Mucosa of descending colon (tissue), 3 donors: ENCODE measurements around the gene TUBA3C. TPM values are rescaled to one million over a fixed set of nuclear protein-coding genes. Genes with fewer than 3 reads are reported as not detected.

Experiments
- ATAC-seq: fragments of 200-7000 bp; cut with Tn5 transposase; one replicate; pipeline ENCODE4 v1.9.1; 2020; ENCODE audit warnings: mild to moderate bottlenecking, moderate library complexity
- DNase-seq, 3 donors: peaks; one replicate each; pipeline ENCODE4 v3.0.0-alpha.2; 2020
- H3K36me3 ChIP-seq: fragments of 200-600 bp; one replicate; pipeline ENCODE4 v1.8.0; 2021; ENCODE audit warnings: low read depth, mild to moderate bottlenecking
- H3K4me1 ChIP-seq: fragments of 200-600 bp; one replicate; pipeline ENCODE4 v1.8.0; 2021; ENCODE audit warnings: low read depth, mild to moderate bottlenecking
- H3K4me3 ChIP-seq: fragments of 200-600 bp; one replicate; pipeline ENCODE4 v1.8.0; 2021; ENCODE audit warnings: mild to moderate bottlenecking
- H3K9me3 ChIP-seq: fragments of 200-600 bp; one replicate; pipeline ENCODE4 v1.8.0; 2021; ENCODE audit warnings: mild to moderate bottlenecking
- intact Hi-C, 2 donors: fragments of 100-400 bp; cut with DNase I in 1 of 2; cut with micrococcal nuclease in 1 of 2; formaldehyde crosslinking; loops; one replicate each; pipeline versions ENCODE4 v1.11.0 to v1.11.1; 2022; cut with DNase I, micrococcal nuclease
- total RNA-seq, 3 donors: library from RNA; stranded (reverse); fragmentation: NEBNext Ultra II Directional in 2 of 3; extraction: Animal tissue kit (Norgen Biotek cat#: 25700) in 2 of 3; gene quantifications; one replicate each; pipeline versions ENCODE4 v1.2.1 to v1.2.4, GENCODE V29; 2021 to 2023
- TF ChIP-seq, protein P1 (sequence below): fragments of 200-600 bp; IDR thresholded peaks from one replicate; pipeline ENCODE4 v1.8.0; 2022; ENCODE audit warnings: antibody characterized with exemption, mild to moderate bottlenecking
- donor health status: DM: no; HTN: no; CAD: no; lungs with moderate emphysema.
- donor health status: DM: no; HTN: no; CAD: no.
- donor health status: DM: no; HTN: yes; CAD: no.

The TUBA3C gene
- total RNA-seq, 3 donors from 2014 or later, result not detected

DNA sequence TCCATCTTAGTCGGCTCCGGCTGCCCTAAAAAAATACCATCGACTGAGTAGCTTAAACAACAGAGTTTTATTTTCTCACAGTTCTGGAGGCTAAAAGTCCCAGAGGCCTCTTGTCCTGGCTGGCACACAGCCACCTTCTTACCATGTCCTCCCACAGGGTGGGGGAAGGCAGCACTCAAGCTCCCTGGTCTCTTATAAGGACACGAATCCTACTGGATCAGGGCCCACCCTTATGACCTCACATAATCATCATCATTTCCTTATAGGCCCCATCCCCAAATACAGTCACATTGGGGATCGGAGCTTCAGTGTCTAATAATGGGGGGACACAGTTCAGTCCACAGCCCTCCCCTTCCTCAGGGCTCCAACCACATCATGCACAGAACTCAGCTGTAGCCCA is 2.6 kb upstream of the TUBA3C start:
- Histone ChIP-seq H3K36me3 (no peaks in the 10 kb centered on the region), H3K4me1 (no peaks in the 10 kb centered on the region), H3K9me3 (peaks cover 70% of the 10 kb centered on the region), H3K4me3 (no peak overlapping the region)
- no peak for ATAC-seq
- intact Hi-C loops, result no loop called here
- no peak for DNase-seq
- TF ChIP-seq, protein P1, sequence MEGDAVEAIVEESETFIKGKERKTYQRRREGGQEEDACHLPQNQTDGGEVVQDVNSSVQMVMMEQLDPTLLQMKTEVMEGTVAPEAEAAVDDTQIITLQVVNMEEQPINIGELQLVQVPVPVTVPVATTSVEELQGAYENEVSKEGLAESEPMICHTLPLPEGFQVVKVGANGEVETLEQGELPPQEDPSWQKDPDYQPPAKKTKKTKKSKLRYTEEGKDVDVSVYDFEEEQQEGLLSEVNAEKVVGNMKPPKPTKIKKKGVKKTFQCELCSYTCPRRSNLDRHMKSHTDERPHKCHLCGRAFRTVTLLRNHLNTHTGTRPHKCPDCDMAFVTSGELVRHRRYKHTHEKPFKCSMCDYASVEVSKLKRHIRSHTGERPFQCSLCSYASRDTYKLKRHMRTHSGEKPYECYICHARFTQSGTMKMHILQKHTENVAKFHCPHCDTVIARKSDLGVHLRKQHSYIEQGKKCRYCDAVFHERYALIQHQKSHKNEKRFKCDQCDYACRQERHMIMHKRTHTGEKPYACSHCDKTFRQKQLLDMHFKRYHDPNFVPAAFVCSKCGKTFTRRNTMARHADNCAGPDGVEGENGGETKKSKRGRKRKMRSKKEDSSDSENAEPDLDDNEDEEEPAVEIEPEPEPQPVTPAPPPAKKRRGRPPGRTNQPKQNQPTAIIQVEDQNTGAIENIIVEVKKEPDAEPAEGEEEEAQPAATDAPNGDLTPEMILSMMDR, result no peak

DNA sequence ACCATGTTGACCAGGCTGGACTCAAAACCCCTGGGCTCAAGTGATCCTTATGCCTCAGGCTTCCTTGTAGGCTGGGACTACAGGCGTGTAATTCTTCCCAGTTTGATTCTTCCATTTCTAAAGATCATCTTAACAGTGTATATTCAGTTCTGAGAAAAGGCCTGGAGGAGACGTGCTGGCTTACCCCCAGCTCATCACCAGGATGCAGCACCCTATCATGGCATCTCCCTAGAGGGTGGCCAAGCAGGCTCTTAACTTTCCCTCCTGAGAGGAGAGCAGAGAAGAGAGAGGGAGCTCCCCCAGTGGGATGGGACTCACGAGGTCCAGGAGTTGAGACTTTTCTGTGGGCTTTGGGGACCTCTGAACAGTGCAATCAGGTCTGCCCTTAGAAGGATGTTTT is 2.1 kb upstream of the TUBA3C start:
- Histone ChIP-seq H3K4me3 (no peak overlapping the region), H3K9me3 (peaks cover 75% of the 10 kb centered on the region), H3K4me1 (no peaks in the 10 kb centered on the region), H3K36me3 (no peaks in the 10 kb centered on the region)
- DNase-seq (no peak), ATAC-seq (no peak)
- TF ChIP-seq, protein P1, result no peak
- intact Hi-C loops, result no loop called here

DNA sequence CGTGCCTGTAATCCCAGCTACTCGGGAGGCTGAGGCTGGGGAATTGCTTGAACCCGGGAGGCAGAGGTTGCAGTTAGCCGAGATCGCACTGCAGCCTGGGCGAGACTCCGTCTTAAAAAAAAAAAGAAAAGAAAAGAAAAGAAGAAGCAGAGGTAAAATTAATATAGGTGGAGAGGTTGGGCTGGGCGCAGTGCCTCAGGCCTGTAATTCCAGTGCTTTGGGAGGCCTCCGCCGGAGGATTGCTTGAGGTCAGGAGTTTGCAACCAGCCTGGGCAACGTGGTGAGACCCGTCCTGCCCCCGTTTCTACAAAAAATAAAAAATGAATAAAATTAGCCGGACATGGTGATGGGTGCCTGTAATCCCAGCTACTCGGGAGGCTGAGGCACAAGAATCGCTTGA is 912 bp upstream of the TUBA3C start:
- TF ChIP-seq, protein P1, result no peak
- Histone ChIP-seq H3K4me3 (no peak overlapping the region), H3K36me3 (no peaks in the 10 kb centered on the region), H3K4me1 (no peaks in the 10 kb centered on the region), H3K9me3 (peaks cover 75% of the 10 kb centered on the region)
- DNase-seq (no peak), ATAC-seq (no peak)
- intact Hi-C loops, result no loop called here

DNA sequence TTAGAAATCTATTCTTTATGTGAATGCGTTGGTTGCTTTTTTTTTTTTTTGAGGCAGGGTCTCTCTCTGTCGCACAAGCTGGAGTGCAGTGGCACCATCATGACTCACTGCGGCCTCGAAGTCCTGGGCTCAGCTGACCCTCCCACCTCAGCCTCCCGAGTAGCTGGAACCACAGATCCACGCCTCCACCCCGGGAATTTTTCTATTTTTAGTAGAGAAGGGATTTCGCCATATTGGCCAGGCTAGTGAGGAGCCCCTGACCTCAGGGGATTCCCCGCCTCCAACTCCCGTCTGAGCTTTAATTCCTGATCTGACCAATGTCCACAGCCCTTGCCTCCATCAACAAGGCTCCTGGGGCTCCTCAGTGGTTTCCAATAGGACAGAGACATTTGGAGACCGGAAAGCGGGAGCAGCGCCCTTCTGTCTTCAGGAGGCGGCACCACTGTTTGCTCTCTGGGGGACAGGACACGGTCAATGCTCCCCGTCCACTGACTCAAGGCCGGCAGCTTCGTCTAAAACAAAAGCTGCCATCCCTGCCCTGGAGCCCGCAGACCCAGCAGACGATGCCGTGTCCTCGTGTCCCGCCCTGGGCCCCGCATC is 503 bp downstream of the TUBA3C start:
- DNase-seq, result no peak

DNA sequence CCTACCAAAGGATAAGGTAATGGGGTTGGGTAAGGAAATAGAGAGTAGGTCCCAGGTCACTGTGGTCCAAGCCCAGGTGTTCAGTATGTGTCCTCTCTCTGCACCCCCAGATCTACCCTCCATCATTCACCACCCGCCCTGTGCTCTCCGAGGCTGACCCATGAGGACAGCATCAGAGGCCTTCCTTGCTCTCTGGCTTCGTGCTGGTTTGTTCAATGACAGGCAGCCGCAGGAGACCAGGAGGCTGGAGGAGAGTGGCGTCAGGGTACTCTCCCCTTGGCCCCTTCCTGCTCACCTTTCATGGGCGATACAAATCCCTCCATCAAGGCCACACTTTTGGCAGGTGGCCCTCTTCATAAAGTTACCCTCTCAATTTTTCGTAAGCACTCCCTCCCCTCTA is 1.7 kb downstream of the TUBA3C start:
- Histone ChIP-seq H3K4me3 (no peak overlapping the region), H3K9me3 (peaks cover 88% of the 10 kb centered on the region), H3K36me3 (no peaks in the 10 kb centered on the region), H3K4me1 (no peaks in the 10 kb centered on the region)
- intact Hi-C loops, result no loop called here
- ATAC-seq, result no peak
- no peak for DNase-seq
- TF ChIP-seq, protein P1, result no peak

More for the DNA sequence above, 503 bp downstream of the TUBA3C start:
- Histone ChIP-seq H3K4me3 (no peak overlapping the region), H3K9me3 (peaks cover 89% of the 10 kb centered on the region), H3K36me3 (no peaks in the 10 kb centered on the region), H3K4me1 (no peaks in the 10 kb centered on the region)
- intact Hi-C loops, result no loop called here
- TF ChIP-seq, protein P1, result no peak
- ATAC-seq, result no peak
